ENCODE measurements around the gene C5AR1. TPM values are rescaled to one million over a fixed set of nuclear protein-coding genes. Genes with fewer than 3 reads are reported as not detected.
"Not testable (repeated sequence)": the region's sequence is repeated elsewhere in the genome, so short reads cannot be mapped to it uniquely, and the experiment has no call there.

C5AR1 gene
- total RNA-seq, 1 donor from 2014 or later: 0.48 TPM

- Mint-ChIP-seq H3K9me3 (ENCODE audit: unreplicated experiment) (no peaks in the 10 kb centered on the region), H3K36me3 (ENCODE audit: unreplicated experiment) (no peaks in the 10 kb centered on the region), H3K27me3 (ENCODE audit: unreplicated experiment) (peaks cover 4% of the 10 kb centered on the region), H3K4me1 (ENCODE audit: unreplicated experiment) (peaks cover 14% of the 10 kb centered on the region), H3K4me3 (ENCODE audit: unreplicated experiment) (no peak within 1 kb of the TSS), H3K27ac (ENCODE audit: unreplicated experiment) (no peak within 1 kb of the TSS)
- TF ChIP-seq CTCF (IDR thresholded peaks at IDR 0.05): no peak
- no peak for DNase-seq (ENCODE audit: extremely low spot score, unreplicated experiment)
These were observed 22.4 kb downstream of the C5AR1 start, which contains the start of gene C5AR2 for GRCh38 chr19:47331931-47332547. Gene C5AR2, plus strand, starts transcription at chr19:47332175. Its CDS starts 8,625 bp downstream, at chr19:47340800.

- H3K4me3 Mint-ChIP-seq (ENCODE audit: unreplicated experiment); H3K9me3 Mint-ChIP-seq (ENCODE audit: unreplicated experiment); H3K4me1 Mint-ChIP-seq (ENCODE audit: unreplicated experiment); H3K27me3 Mint-ChIP-seq (ENCODE audit: unreplicated experiment); H3K36me3 Mint-ChIP-seq (ENCODE audit: unreplicated experiment); DNase-seq (ENCODE audit: extremely low spot score, unreplicated experiment); H3K27ac Mint-ChIP-seq (ENCODE audit: unreplicated experiment): not testable (repeated sequence)
These were observed 27.4 kb downstream of the C5AR1 start for GRCh38 chr19:47336765-47337718.

GRCh38 chr19:47339196-47339880, 29.7 kb downstream of the C5AR1 start:
- H3K4me3 Mint-ChIP-seq (ENCODE audit: unreplicated experiment): no peak overlapping the region
- no peaks in the 10 kb centered on the region for H3K9me3 Mint-ChIP-seq (ENCODE audit: unreplicated experiment)

GRCh38 chr19:47340477-47341208, 31.0 kb downstream of the C5AR1 start:
- H3K27me3 Mint-ChIP-seq (ENCODE audit: unreplicated experiment): no peaks in the 10 kb centered on the region
- TF ChIP-seq CTCF (IDR thresholded peaks at IDR 0.05): no peak
- no peaks in the 10 kb centered on the region for H3K4me1 Mint-ChIP-seq (ENCODE audit: unreplicated experiment)
- H3K27ac Mint-ChIP-seq (ENCODE audit: unreplicated experiment): no peak overlapping the region
- DNase-seq (ENCODE audit: extremely low spot score, unreplicated experiment): no peak
- H3K36me3 Mint-ChIP-seq (ENCODE audit: unreplicated experiment): no peaks in the 10 kb centered on the region
- no peaks in the 10 kb centered on the region for H3K9me3 Mint-ChIP-seq (ENCODE audit: unreplicated experiment)
- no peak overlapping the region for H3K4me3 Mint-ChIP-seq (ENCODE audit: unreplicated experiment)

More at GRCh38 chr19:47339196-47339880, 29.7 kb downstream of the C5AR1 start:
- no peaks in the 10 kb centered on the region for H3K36me3 Mint-ChIP-seq (ENCODE audit: unreplicated experiment)
- DNase-seq (ENCODE audit: extremely low spot score, unreplicated experiment): no peak
- H3K27ac Mint-ChIP-seq (ENCODE audit: unreplicated experiment): no peak overlapping the region
- no peaks in the 10 kb centered on the region for H3K4me1 Mint-ChIP-seq (ENCODE audit: unreplicated experiment)
- H3K27me3 Mint-ChIP-seq (ENCODE audit: unreplicated experiment): no peaks in the 10 kb centered on the region
- no peak for TF ChIP-seq CTCF (IDR thresholded peaks at IDR 0.05)

GRCh38 chr19:47341734-47342133, 32.1 kb downstream of the C5AR1 start:
- no peaks in the 10 kb centered on the region for H3K27me3 Mint-ChIP-seq (ENCODE audit: unreplicated experiment)
- H3K4me3 Mint-ChIP-seq (ENCODE audit: unreplicated experiment): no peak overlapping the region
- DNase-seq (ENCODE audit: extremely low spot score, unreplicated experiment): no peak
- no peak for TF ChIP-seq CTCF (IDR thresholded peaks at IDR 0.05)
- no peaks in the 10 kb centered on the region for H3K9me3 Mint-ChIP-seq (ENCODE audit: unreplicated experiment)
- no peaks in the 10 kb centered on the region for H3K4me1 Mint-ChIP-seq (ENCODE audit: unreplicated experiment)
- H3K36me3 Mint-ChIP-seq (ENCODE audit: unreplicated experiment): no peaks in the 10 kb centered on the region
- H3K27ac Mint-ChIP-seq (ENCODE audit: unreplicated experiment): no peak overlapping the region

All from osteocyte (in vitro differentiated cells).